ENCODE results near the gene KCNJ6. TPM values are rescaled to one million over a fixed set of nuclear protein-coding genes. Genes with fewer than 3 reads are reported as not detected.
"Not testable (repeated sequence)": the region's sequence is repeated elsewhere in the genome, so short reads cannot be mapped to it uniquely, and the experiment has no call there.

The KCNJ6 gene
- total RNA-seq, 1 donor from 2014 or later: 0.52 TPM

GRCh38 chr21:37595944-37596343, 320.3 kb downstream of the KCNJ6 start:
- H3K36me3 ChIP-seq (ENCODE audit: control insufficient read depth in 3 of 3, insufficient read depth in 3 of 3, low read length in 3 of 3): no peaks in the 10 kb centered on the region
- no peak overlapping the region for H3K4me3 ChIP-seq (ENCODE audit: low read length in 3 of 3)
- H3K27ac ChIP-seq (ENCODE audit: low read depth, low read length): no peak overlapping the region
- H3K27me3 ChIP-seq (ENCODE audit: control insufficient read depth in 3 of 3, insufficient read depth in 3 of 3, low read length in 3 of 3): peaks cover 0 to 4% (median 0%) of the 10 kb centered on the region in 3 donors
- no peaks in the 10 kb centered on the region for H3K4me1 ChIP-seq (ENCODE audit: control insufficient read depth in 3 of 3, insufficient read depth in 3 of 3, low read length in 3 of 3)
- no peak overlapping the region for H3K9ac ChIP-seq (ENCODE audit: low read depth in 1 of 3, low read length in 3 of 3)
- no peaks in the 10 kb centered on the region for H3K9me3 ChIP-seq (ENCODE audit: control insufficient read depth in 3 of 3, low read length in 3 of 3)

GRCh38 chr21:37594472-37594951, 321.7 kb downstream of the KCNJ6 start:
- Histone ChIP-seq H3K4me3 (ENCODE audit: low read length in 3 of 3) (no peak overlapping the region), H3K4me1 (ENCODE audit: control insufficient read depth in 3 of 3, insufficient read depth in 3 of 3, low read length in 3 of 3) (no peaks in the 10 kb centered on the region), H3K27ac (ENCODE audit: low read depth, low read length) (no peak overlapping the region), H3K27me3 (ENCODE audit: control insufficient read depth in 3 of 3, insufficient read depth in 3 of 3, low read length in 3 of 3) (peaks cover 0 to 4% (median 0%) of the 10 kb centered on the region in 3 donors), H3K9ac (ENCODE audit: low read depth in 1 of 3, low read length in 3 of 3) (no peak overlapping the region), H3K9me3 (ENCODE audit: control insufficient read depth in 3 of 3, low read length in 3 of 3) (no peaks in the 10 kb centered on the region), H3K36me3 (ENCODE audit: control insufficient read depth in 3 of 3, insufficient read depth in 3 of 3, low read length in 3 of 3) (no peaks in the 10 kb centered on the region)

- H3K9ac ChIP-seq (ENCODE audit: low read depth in 1 of 3, low read length in 3 of 3): no peak overlapping the region
- no peak overlapping the region for H3K4me3 ChIP-seq (ENCODE audit: low read length in 3 of 3)
- no peaks in the 10 kb centered on the region for H3K36me3 ChIP-seq (ENCODE audit: control insufficient read depth in 3 of 3, insufficient read depth in 3 of 3, low read length in 3 of 3)
- no peaks in the 10 kb centered on the region for H3K4me1 ChIP-seq (ENCODE audit: control insufficient read depth in 3 of 3, insufficient read depth in 3 of 3, low read length in 3 of 3)
- H3K27ac ChIP-seq (ENCODE audit: low read depth, low read length): no peak overlapping the region
- peaks cover 0 to 4% (median 0%) of the 10 kb centered on the region in 3 donors for H3K27me3 ChIP-seq (ENCODE audit: control insufficient read depth in 3 of 3, insufficient read depth in 3 of 3, low read length in 3 of 3)
- no peaks in the 10 kb centered on the region for H3K9me3 ChIP-seq (ENCODE audit: control insufficient read depth in 3 of 3, low read length in 3 of 3)
Observed at GRCh38 chr21:37593740-37594471, 322.4 kb downstream of the KCNJ6 start.

GRCh38 chr21:37593015-37593414, 323.2 kb downstream of the KCNJ6 start:
- H3K9me3 ChIP-seq (ENCODE audit: control insufficient read depth in 3 of 3, low read length in 3 of 3): no peaks in the 10 kb centered on the region
- peaks cover 0 to 4% (median 0%) of the 10 kb centered on the region in 3 donors for H3K27me3 ChIP-seq (ENCODE audit: control insufficient read depth in 3 of 3, insufficient read depth in 3 of 3, low read length in 3 of 3)
- no peak overlapping the region for H3K4me3 ChIP-seq (ENCODE audit: low read length in 3 of 3)
- H3K36me3 ChIP-seq (ENCODE audit: control insufficient read depth in 3 of 3, insufficient read depth in 3 of 3, low read length in 3 of 3): no peaks in the 10 kb centered on the region
- no peaks in the 10 kb centered on the region for H3K4me1 ChIP-seq (ENCODE audit: control insufficient read depth in 3 of 3, insufficient read depth in 3 of 3, low read length in 3 of 3)
- no peak overlapping the region for H3K27ac ChIP-seq (ENCODE audit: low read depth, low read length)
- no peak overlapping the region for H3K9ac ChIP-seq (ENCODE audit: low read depth in 1 of 3, low read length in 3 of 3)

- Histone ChIP-seq H3K36me3 (ENCODE audit: control insufficient read depth in 3 of 3, insufficient read depth in 3 of 3, low read length in 3 of 3) (no peaks in the 10 kb centered on the region), H3K4me3 (ENCODE audit: low read length in 3 of 3) (no peak overlapping the region), H3K27me3 (ENCODE audit: control insufficient read depth in 3 of 3, insufficient read depth in 3 of 3, low read length in 3 of 3) (peaks cover 0 to 4% (median 0%) of the 10 kb centered on the region in 3 donors), H3K9ac (ENCODE audit: low read depth in 1 of 3, low read length in 3 of 3) (no peak overlapping the region), H3K27ac (ENCODE audit: low read depth, low read length) (no peak overlapping the region), H3K4me1 (ENCODE audit: control insufficient read depth in 3 of 3, insufficient read depth in 3 of 3, low read length in 3 of 3) (no peaks in the 10 kb centered on the region), H3K9me3 (ENCODE audit: control insufficient read depth in 3 of 3, low read length in 3 of 3) (no peaks in the 10 kb centered on the region)
Observed at GRCh38 chr21:37592496-37592895, 323.8 kb downstream of the KCNJ6 start.

GRCh38 chr21:37591994-37592393, 324.3 kb downstream of the KCNJ6 start:
- not testable (repeated sequence) for H3K9me3 ChIP-seq (ENCODE audit: control insufficient read depth in 3 of 3, low read length in 3 of 3); H3K4me3 ChIP-seq (ENCODE audit: low read length in 3 of 3); H3K4me1 ChIP-seq (ENCODE audit: control insufficient read depth in 3 of 3, insufficient read depth in 3 of 3, low read length in 3 of 3); H3K36me3 ChIP-seq (ENCODE audit: control insufficient read depth in 3 of 3, insufficient read depth in 3 of 3, low read length in 3 of 3); H3K9ac ChIP-seq (ENCODE audit: low read depth in 1 of 3, low read length in 3 of 3); H3K27me3 ChIP-seq (ENCODE audit: control insufficient read depth in 3 of 3, insufficient read depth in 3 of 3, low read length in 3 of 3); H3K27ac ChIP-seq (ENCODE audit: low read depth, low read length)

- not testable (repeated sequence) for H3K9me3 ChIP-seq (ENCODE audit: control insufficient read depth in 3 of 3, low read length in 3 of 3); H3K4me1 ChIP-seq (ENCODE audit: control insufficient read depth in 3 of 3, insufficient read depth in 3 of 3, low read length in 3 of 3); H3K27ac ChIP-seq (ENCODE audit: low read depth, low read length); H3K4me3 ChIP-seq (ENCODE audit: low read length in 3 of 3); H3K27me3 ChIP-seq (ENCODE audit: control insufficient read depth in 3 of 3, insufficient read depth in 3 of 3, low read length in 3 of 3); H3K36me3 ChIP-seq (ENCODE audit: control insufficient read depth in 3 of 3, insufficient read depth in 3 of 3, low read length in 3 of 3); H3K9ac ChIP-seq (ENCODE audit: low read depth in 1 of 3, low read length in 3 of 3)
Observed at GRCh38 chr21:37590836-37591235, 325.4 kb downstream of the KCNJ6 start.

GRCh38 chr21:37588644-37589043, 327.6 kb downstream of the KCNJ6 start:
- H3K27ac ChIP-seq (ENCODE audit: low read depth, low read length); H3K4me1 ChIP-seq (ENCODE audit: control insufficient read depth in 3 of 3, insufficient read depth in 3 of 3, low read length in 3 of 3); H3K9me3 ChIP-seq (ENCODE audit: control insufficient read depth in 3 of 3, low read length in 3 of 3); H3K36me3 ChIP-seq (ENCODE audit: control insufficient read depth in 3 of 3, insufficient read depth in 3 of 3, low read length in 3 of 3); H3K4me3 ChIP-seq (ENCODE audit: low read length in 3 of 3); H3K9ac ChIP-seq (ENCODE audit: low read depth in 1 of 3, low read length in 3 of 3); H3K27me3 ChIP-seq (ENCODE audit: control insufficient read depth in 3 of 3, insufficient read depth in 3 of 3, low read length in 3 of 3): not testable (repeated sequence)

- Histone ChIP-seq H3K9me3 (ENCODE audit: control insufficient read depth in 3 of 3, low read length in 3 of 3) (no peaks in the 10 kb centered on the region), H3K4me1 (ENCODE audit: control insufficient read depth in 3 of 3, insufficient read depth in 3 of 3, low read length in 3 of 3) (peaks cover under 1 to 4% (median 3%) of the 10 kb centered on the region in 3 donors), H3K27me3 (ENCODE audit: control insufficient read depth in 3 of 3, insufficient read depth in 3 of 3, low read length in 3 of 3) (no peaks in the 10 kb centered on the region), H3K27ac (ENCODE audit: low read depth, low read length) (no peak overlapping the region), H3K4me3 (ENCODE audit: low read length in 3 of 3) (no peak overlapping the region), H3K9ac (ENCODE audit: low read depth in 1 of 3, low read length in 3 of 3) (no peak overlapping the region), H3K36me3 (ENCODE audit: control insufficient read depth in 3 of 3, insufficient read depth in 3 of 3, low read length in 3 of 3) (no peaks in the 10 kb centered on the region)
Observed at GRCh38 chr21:37587635-37588177, 328.6 kb downstream of the KCNJ6 start.

GRCh38 chr21:37587203-37587602, 329.1 kb downstream of the KCNJ6 start:
- H3K27me3 ChIP-seq (ENCODE audit: control insufficient read depth in 3 of 3, insufficient read depth in 3 of 3, low read length in 3 of 3): no peaks in the 10 kb centered on the region
- H3K36me3 ChIP-seq (ENCODE audit: control insufficient read depth in 3 of 3, insufficient read depth in 3 of 3, low read length in 3 of 3): no peaks in the 10 kb centered on the region
- no peak overlapping the region for H3K27ac ChIP-seq (ENCODE audit: low read depth, low read length)
- no peak overlapping the region for H3K4me3 ChIP-seq (ENCODE audit: low read length in 3 of 3)
- H3K9ac ChIP-seq (ENCODE audit: low read depth in 1 of 3, low read length in 3 of 3): no peak overlapping the region
- H3K9me3 ChIP-seq (ENCODE audit: control insufficient read depth in 3 of 3, low read length in 3 of 3): no peaks in the 10 kb centered on the region
- H3K4me1 ChIP-seq (ENCODE audit: control insufficient read depth in 3 of 3, insufficient read depth in 3 of 3, low read length in 3 of 3): peaks cover 4 to 7% (median 7%) of the 10 kb centered on the region in 3 donors

Data from skeletal muscle tissue (tissue), 4 donors.